Neural cell (in vitro differentiated cells): ENCODE results near the gene ZDHHC1. TPM values are rescaled to one million over a fixed set of nuclear protein-coding genes. Genes with fewer than 3 reads are reported as not detected.

ENCODE experiments used
- H2AFZ ChIP-seq: fragments of 200-600, 300-800 bp; sonication (generic), shearing (Covaris generic); 2 replicates; pipeline ENCODE4 v1.6.0; 2014; ENCODE audit warnings: low read depth, mild to moderate bottlenecking, antibody characterized with exemption, low read length, moderate library complexity
- H3F3A ChIP-seq: fragments of 200-600 bp; shearing (Covaris generic); 2 replicates; pipeline ENCODE4 v1.6.1; 2016; ENCODE audit warnings: mild to moderate bottlenecking, moderate library complexity, mixed read lengths, antibody characterized with exemption, low read length; ENCODE audit not compliant: insufficient read depth, poor library complexity, severe bottlenecking
- H3K27ac ChIP-seq: fragments of 200-600, 300-800 bp; sonication (generic), shearing (Covaris generic); 2 replicates; pipeline ENCODE4 v1.5.1; 2014; ENCODE audit warnings: mild to moderate bottlenecking, low read length, moderate library complexity
- H3K27me3 ChIP-seq: fragments of 300-800, 200-600 bp; sonication (generic), shearing (Covaris generic); 2 replicates; pipeline ENCODE4 v1.6.0; 2014; ENCODE audit warnings: mild to moderate bottlenecking, low read depth, low read length, moderate library complexity; ENCODE audit not compliant: insufficient read depth
- H3K36me3 ChIP-seq: fragments of 300-800, 200-600 bp; sonication (generic), shearing (Covaris generic); 2 replicates; pipeline ENCODE4 v1.5.1; 2014; ENCODE audit warnings: mild to moderate bottlenecking, antibody characterized with exemption, low read length, moderate library complexity; ENCODE audit not compliant: insufficient read depth
- H3K4me2 ChIP-seq: fragments of 300-800, 200-600 bp; sonication (generic), shearing (Covaris generic); 2 replicates; pipeline ENCODE4 v1.6.0; 2014; ENCODE audit warnings: mild to moderate bottlenecking, low read length
- H3K4me3 ChIP-seq: fragments of 300-800, 200-600 bp; sonication (generic), shearing (Covaris generic); 2 replicates; pipeline ENCODE4 v1.5.1; 2014; ENCODE audit warnings: mild to moderate bottlenecking, low read length, moderate library complexity
- H3K79me2 ChIP-seq: fragments of 200-600 bp; shearing (Covaris generic); replicated peaks from 2 replicates; pipeline ENCODE4 v1.6.0; 2014; ENCODE audit warnings: mild to moderate bottlenecking, low read length, moderate library complexity; ENCODE audit not compliant: insufficient read depth
- H3K9ac ChIP-seq: fragments of 300-800, 200-600 bp; sonication (generic), shearing (Covaris generic); 2 replicates; pipeline ENCODE4 v1.6.1; 2016; ENCODE audit warnings: mild to moderate bottlenecking, low read length, mixed read lengths
- H3K9me2 ChIP-seq: fragments of 200-600 bp; shearing (Covaris generic); 2 replicates; pipeline ENCODE4 v1.6.1; 2016; ENCODE audit warnings: mild to moderate bottlenecking, low read length, mixed read lengths; ENCODE audit not compliant: insufficient read depth
- H3K9me3 ChIP-seq: fragments of 200-600, 300-800 bp; sonication (generic), shearing (Covaris generic); 2 replicates; pipeline ENCODE4 v1.6.1; 2016; ENCODE audit warnings: mild to moderate bottlenecking, mixed run types, low read length, moderate library complexity, mixed read lengths
- H4K20me1 ChIP-seq: fragments of 200-600 bp; shearing (Covaris generic); 2 replicates; pipeline ENCODE4 v1.6.1; 2016; ENCODE audit warnings: mild to moderate bottlenecking, mixed run types; ENCODE audit not compliant: insufficient read depth
- EP300 ChIP-seq: fragments of 450-650 bp; conservative IDR thresholded peaks from 2 replicates; pipeline ENCODE4 v1.6.1; 2014; ENCODE audit warnings: antibody characterized with exemption, mild to moderate bottlenecking, moderate library complexity; ENCODE audit not compliant: poor library complexity, severe bottlenecking
- EZH2 ChIP-seq: fragments of 200-600, 300-800 bp; shearing (Covaris generic), sonication (generic); IDR thresholded peaks from 2 replicates; pipeline ENCODE4 v1.6.1; 2014; ENCODE audit warnings: antibody characterized with exemption, low read length, borderline replicate concordance, mild to moderate bottlenecking; ENCODE audit not compliant: insufficient read depth, poor library complexity, severe bottlenecking
- MXI1 ChIP-seq: fragments of 450-650 bp; conservative IDR thresholded peaks from 2 replicates; pipeline ENCODE4 v1.6.1; 2014; ENCODE audit warnings: antibody characterized with exemption, mild to moderate bottlenecking; ENCODE audit not compliant: poor library complexity, severe bottlenecking
- POLR2AphosphoS5 ChIP-seq: IDR thresholded peaks from 2 replicates; pipeline ENCODE4 v1.6.1; 2012
- RAD21 ChIP-seq: fragments of 450-650 bp; conservative IDR thresholded peaks from 2 replicates; pipeline ENCODE4 v1.6.1; 2014; ENCODE audit warnings: antibody characterized with exemption, mild to moderate bottlenecking, moderate library complexity
- REST ChIP-seq: IDR thresholded peaks from 2 replicates; pipeline ENCODE4 v1.6.1; 2012; ENCODE audit warnings: borderline replicate concordance
- SMC3 ChIP-seq: fragments of 450-650 bp; conservative IDR thresholded peaks from 2 replicates; pipeline ENCODE4 v1.6.1; 2014; ENCODE audit warnings: antibody characterized with exemption, mild to moderate bottlenecking, moderate library complexity; ENCODE audit not compliant: poor library complexity
- TAF1 ChIP-seq: IDR thresholded peaks from 2 replicates; pipeline ENCODE4 v1.6.1; 2012; ENCODE audit warnings: low read depth
- polyA plus RNA-seq: library from polyadenylated mRNA; depleted of rRNA; stranded (reverse); fragments of >200 nt; gene quantifications from 2 replicates; pipeline ENCODE4 v1.2.3, GENCODE V29; 2014
- TF ChIP-seq, protein P1 (sequence below): fragments of 450-650 bp; IDR thresholded peaks from 2 replicates; pipeline ENCODE4 v1.5.1; 2014; ENCODE audit warnings: antibody characterized with exemption, mild to moderate bottlenecking, moderate library complexity; ENCODE audit not compliant: poor library complexity, severe bottlenecking

The ZDHHC1 gene
- polyA plus RNA-seq, 1 donor from 2014 or later: 1.7 TPM

GRCh38 chr16:67454852-67455251 is 38.6 kb upstream of the ZDHHC1 start:
- H3F3A ChIP-seq: no peaks in the 10 kb centered on the region
- H3K4me3 ChIP-seq: no peak overlapping the region
- no peaks in the 10 kb centered on the region for H3K79me2 ChIP-seq
- no peak overlapping the region for H3K27ac ChIP-seq
- H3K9me2 ChIP-seq: no peaks in the 10 kb centered on the region
- H3K9ac ChIP-seq: no peak overlapping the region
- TF ChIP-seq RAD21 (no peak), SMC3 (no peak), EZH2 (no peak), MXI1 (no peak), EP300 (no peak), REST (no peak), TAF1 (no peak), POLR2AphosphoS5 (no peak)
- TF ChIP-seq, protein P1, sequence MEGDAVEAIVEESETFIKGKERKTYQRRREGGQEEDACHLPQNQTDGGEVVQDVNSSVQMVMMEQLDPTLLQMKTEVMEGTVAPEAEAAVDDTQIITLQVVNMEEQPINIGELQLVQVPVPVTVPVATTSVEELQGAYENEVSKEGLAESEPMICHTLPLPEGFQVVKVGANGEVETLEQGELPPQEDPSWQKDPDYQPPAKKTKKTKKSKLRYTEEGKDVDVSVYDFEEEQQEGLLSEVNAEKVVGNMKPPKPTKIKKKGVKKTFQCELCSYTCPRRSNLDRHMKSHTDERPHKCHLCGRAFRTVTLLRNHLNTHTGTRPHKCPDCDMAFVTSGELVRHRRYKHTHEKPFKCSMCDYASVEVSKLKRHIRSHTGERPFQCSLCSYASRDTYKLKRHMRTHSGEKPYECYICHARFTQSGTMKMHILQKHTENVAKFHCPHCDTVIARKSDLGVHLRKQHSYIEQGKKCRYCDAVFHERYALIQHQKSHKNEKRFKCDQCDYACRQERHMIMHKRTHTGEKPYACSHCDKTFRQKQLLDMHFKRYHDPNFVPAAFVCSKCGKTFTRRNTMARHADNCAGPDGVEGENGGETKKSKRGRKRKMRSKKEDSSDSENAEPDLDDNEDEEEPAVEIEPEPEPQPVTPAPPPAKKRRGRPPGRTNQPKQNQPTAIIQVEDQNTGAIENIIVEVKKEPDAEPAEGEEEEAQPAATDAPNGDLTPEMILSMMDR: no peak
- no peaks in the 10 kb centered on the region for H4K20me1 ChIP-seq
- no peak overlapping the region for H2AFZ ChIP-seq
- H3K36me3 ChIP-seq: no peaks in the 10 kb centered on the region
- H3K4me2 ChIP-seq: no peak overlapping the region
- H3K27me3 ChIP-seq: no peaks in the 10 kb centered on the region
- H3K9me3 ChIP-seq: no peaks in the 10 kb centered on the region

- Histone ChIP-seq H3K27ac (no peak overlapping the region), H3K4me2 (no peak overlapping the region), H3K9me2 (no peaks in the 10 kb centered on the region), H3F3A (no peaks in the 10 kb centered on the region), H3K27me3 (no peaks in the 10 kb centered on the region), H3K36me3 (no peaks in the 10 kb centered on the region), H3K79me2 (no peaks in the 10 kb centered on the region), H3K9ac (no peak overlapping the region), H3K9me3 (no peaks in the 10 kb centered on the region), H4K20me1 (no peaks in the 10 kb centered on the region), H3K4me3 (no peak overlapping the region), H2AFZ (no peak overlapping the region)
- TF ChIP-seq, protein P1: no peak
- TF ChIP-seq REST: no peak
- TF ChIP-seq EP300: no peak
- no peak for TF ChIP-seq MXI1
- no peak for TF ChIP-seq TAF1
- TF ChIP-seq RAD21: no peak
- TF ChIP-seq EZH2: no peak
- TF ChIP-seq SMC3: no peak
- TF ChIP-seq POLR2AphosphoS5: no peak
Measured at GRCh38 chr16:67454104-67454503, 37.8 kb upstream of the ZDHHC1 start.
